NCI-H82 treated with DMSO at 0.1 percent for 48 hours (cell line): ENCODE data around the gene ACVR2B.
A peak's percentile ranks its signal among the peaks of the same experiment; 100 is the strongest.

Experiments used
- DNase-seq: peaks from one replicate; lab custom pipeline; 2025; ENCODE audit not compliant: unreplicated experiment; lab: John Stamatoyannopoulos, UW

The ACVR2B gene

DNA sequence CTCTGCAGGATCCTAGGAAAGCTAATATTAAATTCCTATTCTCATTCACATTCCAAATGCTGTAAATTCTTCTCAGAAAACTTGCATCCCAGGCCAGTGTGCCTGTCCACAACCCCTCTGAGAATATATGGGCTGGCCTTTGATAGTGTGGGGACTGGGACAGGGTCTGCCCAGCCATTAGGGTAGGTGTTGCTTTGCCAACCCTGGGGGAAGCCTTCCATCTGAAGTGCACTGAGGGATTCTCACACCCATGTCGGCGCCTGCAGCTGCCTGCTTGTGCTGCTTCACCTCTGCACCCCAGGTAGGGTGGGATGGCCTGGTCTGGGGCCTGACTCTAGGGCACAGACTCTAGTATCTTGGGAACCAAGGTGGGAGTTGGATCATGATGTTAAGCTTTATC is 27.2 kb downstream of the ACVR2B start:
- no peak for DNase-seq

DNA sequence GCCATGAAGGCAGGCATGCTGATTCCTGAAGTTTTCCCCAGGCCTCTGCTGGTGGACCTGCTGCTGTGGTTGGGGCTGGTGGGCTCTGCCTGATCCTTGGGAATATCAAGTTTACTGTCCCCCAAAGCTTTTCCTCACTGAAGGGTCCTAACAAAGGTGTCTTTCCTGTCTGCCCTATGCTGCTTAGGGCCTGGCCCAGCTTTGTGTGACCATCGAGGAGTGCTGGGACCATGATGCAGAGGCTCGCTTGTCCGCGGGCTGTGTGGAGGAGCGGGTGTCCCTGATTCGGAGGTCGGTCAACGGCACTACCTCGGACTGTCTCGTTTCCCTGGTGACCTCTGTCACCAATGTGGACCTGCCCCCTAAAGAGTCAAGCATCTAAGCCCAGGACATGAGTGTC is 29.3 kb downstream of the ACVR2B start:
- DNase-seq, result no peak

DNA sequence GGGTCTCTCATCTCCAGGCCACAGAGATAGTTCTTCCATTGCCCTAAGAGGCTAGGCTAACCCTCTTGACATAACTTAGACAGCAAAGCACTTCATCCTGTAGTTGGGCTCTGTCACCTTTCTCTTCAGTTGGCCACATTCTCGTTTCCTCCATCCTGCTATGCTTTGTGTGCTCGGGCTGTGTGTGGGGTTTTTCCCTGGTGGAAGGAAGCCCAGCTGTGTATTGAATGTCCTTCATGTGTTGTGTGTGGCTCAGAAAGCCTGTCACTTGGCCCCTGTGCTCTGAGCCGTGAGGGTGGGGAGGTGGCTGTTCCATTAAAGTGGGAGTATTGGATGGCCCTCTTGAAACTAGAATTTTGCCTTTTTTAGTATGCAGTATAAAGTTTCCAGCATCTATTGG is 33.6 kb downstream of the ACVR2B start:
- no peak for DNase-seq

DNA sequence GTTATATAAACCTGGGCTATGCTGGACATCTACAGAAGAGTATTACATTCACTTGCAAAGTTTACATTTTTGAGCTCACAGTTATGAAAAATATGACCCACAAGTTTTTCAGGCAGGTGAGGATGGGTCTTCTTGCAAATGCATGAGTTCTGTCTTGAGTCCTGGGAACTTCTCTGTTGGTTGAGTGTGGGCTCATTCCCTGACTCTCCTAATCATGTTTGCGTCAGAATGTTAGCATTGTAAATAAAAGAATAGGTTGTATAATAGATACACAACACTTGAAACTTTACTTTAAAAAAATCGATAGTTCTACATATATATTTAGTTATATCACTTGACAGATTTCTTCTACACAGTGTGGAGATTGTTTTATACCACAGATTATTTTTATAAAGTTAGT is 35.3 kb downstream of the ACVR2B start:
- DNase-seq, result no peak

DNA sequence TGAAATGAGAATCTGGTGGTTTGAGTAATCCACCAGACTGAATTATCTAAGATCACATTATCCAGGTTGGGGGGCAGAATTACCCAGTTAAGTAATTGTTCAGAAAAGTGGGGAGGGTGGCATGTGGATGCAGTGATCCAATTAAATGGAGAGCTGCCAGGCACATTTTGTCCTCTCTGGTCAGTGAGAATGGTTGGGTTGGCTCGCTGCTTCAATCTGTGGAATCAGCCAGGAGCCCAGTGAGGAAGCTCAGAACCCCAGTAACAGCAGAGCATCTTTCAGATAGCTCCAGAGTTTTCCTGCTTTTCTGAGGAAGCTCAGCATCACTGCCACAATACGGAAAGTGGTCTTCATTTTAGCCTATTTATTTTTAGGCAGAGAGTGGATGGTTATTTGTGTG is 36.1 kb downstream of the ACVR2B start:
- no peak for DNase-seq

DNA sequence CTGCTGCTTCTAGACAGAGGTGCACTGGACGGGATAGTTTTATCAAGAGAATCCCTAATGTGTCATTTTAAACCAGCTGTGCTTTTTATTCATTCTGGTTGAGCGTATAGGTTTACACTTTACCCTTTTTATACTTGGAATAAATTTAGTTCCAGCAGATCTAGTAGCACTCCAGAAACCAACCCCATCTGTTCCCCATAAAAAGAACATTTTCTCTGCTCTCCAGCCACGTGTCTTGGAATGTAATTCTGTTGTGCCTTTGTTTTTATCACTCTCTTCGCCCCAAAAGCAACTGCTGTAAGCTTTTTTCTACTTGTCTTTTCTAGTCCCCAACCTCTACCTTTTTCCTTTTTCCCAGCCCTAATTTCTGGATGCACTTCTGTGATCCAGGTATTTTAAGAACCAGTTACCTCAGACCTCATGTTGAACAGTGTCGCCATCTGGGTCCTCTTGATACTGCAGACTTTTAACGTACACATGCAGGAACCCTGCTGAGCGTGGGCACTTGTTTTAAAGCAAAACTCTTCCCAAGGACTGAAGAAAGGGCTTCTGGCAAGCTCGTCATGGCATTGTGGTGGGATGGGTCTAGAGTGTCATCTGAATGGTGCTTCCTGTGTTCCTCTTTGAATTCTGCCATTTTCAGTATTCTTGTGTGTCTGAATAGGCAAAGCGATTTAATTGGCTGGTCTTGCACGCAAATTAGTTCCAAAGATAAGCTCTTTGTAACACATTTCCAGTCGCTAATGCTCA is 36.8 kb downstream of the ACVR2B start:
- DNase-seq, result no peak

DNA sequence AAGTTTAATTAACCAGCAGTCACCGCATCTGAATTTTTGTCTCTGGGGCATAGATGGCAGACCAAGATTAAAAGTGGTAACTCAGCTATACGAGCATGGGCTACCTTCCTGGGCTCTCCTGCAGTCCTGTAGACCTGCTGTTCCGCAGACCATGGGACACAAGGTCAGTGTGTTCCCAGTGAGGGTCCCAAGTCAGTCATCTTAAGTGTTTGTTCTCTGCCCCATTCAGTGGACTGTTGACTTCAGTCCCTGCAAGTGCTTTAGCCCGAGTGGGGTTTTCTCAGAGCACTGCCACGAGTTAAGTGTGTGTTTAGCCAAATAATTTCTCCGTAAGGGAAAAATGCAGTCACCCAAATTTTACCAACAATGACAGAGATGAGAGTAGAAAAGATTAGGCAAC is 37.5 kb downstream of the ACVR2B start:
- DNase-seq, result no peak

DNA sequence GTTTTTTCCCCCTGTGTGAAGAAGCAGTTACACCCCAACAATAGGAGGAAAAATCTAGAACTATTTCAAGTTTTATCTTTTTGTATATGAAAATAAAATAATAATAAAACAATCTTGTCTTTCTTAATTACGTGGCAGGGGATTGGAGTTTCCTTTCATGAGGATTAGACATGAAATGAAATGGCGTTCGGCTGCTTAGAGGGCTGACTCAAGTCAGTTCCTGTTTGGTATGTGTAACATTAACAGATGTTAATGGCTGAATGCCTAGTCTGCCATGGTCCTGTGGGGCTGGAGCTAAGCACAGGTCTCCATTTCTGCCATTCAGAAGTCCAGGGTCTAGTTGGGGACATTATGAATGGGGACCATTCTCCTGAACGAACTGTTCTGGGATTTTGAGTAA is 39.3 kb downstream of the ACVR2B start:
- DNase-seq, result no peak

DNA sequence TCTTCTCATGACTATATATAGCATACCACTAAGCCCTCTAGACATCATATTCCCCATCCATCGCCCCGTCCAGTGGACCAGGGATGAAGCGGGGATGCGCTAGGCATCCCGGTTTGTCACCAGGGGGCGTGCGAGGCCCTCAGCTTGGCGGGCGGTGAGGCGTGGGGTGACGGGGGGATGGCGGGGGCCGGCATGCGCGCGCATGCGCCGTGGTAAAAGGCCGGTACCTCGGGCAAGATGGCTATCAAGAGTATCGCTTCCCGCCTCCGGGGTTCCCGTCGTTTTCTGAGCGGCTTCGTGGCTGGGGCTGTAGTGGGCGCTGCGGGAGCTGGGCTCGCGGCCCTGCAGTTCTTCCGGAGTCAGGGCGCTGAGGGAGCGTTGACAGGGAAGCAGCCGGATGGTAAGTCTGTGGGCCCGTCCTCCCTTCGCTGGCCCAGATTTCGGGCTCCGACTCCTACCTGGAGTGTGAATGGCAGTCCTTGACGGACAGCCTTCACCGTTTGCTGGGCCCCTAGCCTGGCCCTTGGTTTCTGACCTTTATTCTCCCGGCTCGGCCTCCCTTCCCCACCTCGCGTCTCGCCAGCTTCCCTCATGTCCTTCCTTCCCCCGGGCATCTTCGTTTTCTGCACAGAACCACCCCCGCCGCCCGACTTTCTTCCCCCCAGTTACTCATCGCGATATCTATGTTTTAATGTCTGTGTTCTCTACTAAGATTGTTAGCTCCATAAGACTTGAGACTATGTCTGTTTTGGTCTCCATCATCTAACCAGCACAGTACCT is 42.6 kb downstream of the ACVR2B start, which contains the start of gene EXOG:
TSS of gene EXOG (plus strand) at position 210 of the 780 bp plus-strand sequence. CDS start at position 238, 28 bp downstream.
- peak; percentile 63 for DNase-seq

DNA sequence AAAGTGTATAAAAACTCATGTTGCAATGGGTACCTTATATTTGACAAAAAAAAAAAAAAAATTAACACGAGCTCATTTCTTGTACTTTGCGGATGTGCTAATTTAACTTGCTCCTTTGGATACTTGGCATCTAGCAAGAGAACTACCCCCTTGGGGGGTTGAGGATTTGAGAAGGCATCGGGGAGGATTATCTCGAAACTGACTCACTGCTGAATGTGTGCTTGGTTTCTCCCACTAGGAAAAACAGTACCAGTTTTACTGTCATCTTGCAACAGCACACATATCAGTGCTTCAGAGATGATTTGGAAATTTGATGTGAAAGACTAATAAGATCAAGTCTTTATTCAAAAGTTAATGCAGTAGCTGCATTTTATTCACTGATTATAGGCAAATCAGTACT is 43.3 kb downstream of the ACVR2B start:
- DNase-seq, result peak; percentile 14

DNA sequence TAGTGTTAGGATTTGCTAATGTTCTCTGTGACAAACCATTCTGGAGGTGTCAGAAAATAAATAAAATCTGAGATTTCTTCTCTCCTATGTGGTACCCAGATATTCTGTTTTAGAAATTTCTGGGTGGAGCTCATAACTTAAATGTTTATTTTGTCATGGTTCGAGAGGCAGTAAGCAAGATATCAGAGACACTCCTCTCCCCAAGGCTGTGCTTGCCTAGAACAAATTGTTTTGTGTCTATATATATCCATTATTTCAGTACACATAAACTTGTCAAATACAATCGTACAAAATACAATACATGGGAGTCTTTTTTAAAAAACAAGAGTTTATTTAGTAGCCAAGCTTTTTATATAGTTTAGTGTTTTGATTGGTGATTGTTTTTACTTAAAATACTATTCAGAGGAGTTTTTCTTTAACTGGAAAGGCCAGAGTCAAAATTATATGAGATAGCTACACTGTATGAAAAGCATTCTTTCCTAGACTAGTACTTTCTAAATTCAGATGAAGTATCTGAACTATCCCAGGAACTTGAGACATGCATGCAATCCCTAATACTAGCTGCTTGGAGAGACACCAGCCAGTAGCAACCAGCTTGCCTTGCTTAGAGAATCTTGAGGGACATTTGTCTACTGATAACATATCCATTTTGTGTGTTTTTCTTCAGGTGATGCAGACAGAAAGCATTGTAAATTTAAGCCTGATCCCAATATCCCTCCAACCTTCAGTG is 47.2 kb downstream of the ACVR2B start:
- DNase-seq, result no peak

DNA sequence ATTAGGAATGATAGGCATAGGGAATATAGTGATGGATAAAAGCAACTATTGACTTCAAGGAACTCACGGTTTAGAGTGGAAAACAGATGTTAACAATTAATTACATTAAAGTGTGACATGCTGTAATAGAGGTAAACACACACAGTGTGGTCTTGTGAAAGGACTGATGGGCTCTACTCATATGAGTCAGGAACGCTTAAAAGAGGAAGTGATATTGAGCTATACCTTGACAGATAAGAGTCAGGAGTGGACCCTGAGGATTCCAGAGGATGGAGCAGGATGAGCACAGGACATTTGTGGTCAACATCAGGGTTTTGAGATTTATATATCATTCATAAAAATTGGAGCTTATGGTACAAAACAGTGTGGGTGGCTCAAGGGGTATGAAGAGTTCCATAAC is 53.4 kb downstream of the ACVR2B start:
- no peak for DNase-seq

DNA sequence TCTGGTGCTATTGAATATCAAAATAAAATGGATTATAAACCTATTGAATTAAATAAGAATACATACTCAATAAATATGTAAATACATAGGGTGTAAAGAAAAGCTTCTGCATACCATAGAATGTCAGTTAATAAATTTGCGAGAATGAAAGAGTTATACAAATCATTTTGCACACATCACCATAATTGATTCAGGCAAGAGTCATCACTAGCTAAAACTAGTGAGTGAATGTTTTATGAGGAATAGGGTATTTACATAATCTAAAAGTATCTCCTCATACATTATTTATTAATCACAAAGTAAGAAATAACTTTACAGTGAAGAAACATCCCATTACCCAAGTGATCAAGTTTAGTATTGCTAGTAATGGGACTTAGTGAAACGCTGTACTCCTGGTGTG is 56.0 kb downstream of the ACVR2B start:
- DNase-seq, result no peak

DNA sequence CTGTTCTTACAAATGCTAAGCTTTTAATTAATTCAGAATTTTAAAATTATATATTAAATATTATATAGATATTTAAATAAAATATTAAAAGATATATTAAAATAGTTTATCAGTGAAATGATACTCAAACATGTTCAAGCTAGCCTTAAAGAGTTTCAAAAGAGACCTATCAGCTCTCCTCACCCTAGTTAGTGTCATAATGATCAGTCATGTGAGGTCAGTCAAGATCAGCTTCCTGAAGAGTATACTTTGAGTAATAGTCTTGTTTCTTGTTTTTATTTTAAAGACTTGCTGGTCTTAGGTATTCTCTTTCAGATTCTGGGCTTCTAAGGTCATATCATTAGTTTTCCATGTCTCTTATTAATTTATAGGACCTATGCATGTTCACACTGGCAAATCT is 56.9 kb downstream of the ACVR2B start:
- no peak for DNase-seq

DNA sequence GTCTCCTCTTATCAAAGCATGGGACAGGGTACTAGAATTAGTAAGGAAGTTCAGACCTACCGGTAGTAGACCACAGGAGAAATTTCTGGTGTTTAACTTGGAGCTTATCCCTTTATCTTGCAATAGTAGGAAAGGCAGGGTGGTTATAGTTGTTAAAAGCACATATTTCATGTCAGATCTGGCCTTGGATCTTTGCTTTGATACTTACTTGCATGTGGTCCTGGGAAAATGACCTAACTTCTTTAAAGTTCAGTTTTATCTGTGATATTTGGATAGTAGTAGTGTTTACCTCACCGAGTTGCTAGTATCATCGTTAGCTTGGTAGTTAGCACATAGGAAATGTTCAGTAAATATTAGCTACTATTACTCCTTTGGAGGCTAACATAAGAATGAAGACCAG is 57.9 kb downstream of the ACVR2B start:
- DNase-seq, result no peak

DNA sequence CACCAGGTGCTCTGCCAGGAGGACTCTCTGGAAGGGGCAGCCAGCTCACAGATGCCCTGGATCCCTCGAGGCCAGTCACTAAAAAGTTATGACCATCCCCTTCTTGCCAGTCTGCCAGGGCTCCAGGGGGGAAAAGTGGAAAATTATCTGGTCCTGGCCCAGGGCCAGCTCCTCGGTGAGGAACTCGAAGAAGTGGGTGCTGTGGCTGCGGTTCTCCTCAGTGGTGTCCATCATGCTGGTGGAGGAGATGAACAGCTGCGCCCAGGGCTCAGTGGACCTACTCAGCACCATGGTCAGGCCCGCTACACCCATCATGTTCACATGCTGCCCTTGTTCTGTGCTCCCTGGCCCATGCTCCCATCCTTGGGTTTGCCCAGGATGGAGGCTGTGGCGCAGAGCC is 61.7 kb downstream of the ACVR2B start:
- no peak for DNase-seq

DNA sequence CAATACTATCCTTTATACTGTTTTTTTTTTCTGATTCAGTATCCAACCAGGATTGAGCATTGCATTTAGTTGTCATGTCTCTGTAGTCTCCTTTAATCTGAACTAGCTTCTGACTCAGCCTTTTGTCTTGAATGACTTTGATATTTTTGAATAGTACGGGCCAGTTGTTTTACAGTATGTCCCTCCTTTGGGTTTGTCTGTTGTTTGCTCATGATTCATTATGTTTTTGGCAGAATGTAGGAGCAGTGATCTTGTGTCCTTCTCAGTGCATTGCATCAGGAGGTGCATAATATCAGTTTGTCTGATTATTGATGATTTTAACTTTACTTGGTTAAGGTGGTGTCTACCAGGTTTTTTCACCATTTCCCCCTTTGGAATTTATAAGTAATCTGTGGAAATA is 63.0 kb downstream of the ACVR2B start:
- DNase-seq, result no peak

DNA sequence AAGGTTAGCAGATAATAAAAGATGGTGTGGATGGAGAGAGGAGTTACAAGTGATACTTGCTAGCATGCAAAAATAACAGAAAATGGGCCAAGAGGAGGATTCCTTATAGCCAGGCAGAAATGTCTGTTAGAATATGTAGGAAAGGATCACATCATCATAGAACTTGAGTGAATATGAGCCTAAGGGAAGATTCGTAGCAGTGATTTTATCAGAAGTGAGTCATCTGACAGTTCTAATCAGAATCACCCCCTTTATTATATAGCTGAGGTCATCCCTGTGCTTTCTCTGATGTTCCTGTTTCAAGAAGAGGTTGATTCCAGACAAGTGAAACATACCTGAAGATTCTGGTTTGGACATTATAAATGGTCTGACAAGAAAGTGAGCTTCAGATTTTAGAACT is 65.3 kb downstream of the ACVR2B start:
- no peak for DNase-seq

DNA sequence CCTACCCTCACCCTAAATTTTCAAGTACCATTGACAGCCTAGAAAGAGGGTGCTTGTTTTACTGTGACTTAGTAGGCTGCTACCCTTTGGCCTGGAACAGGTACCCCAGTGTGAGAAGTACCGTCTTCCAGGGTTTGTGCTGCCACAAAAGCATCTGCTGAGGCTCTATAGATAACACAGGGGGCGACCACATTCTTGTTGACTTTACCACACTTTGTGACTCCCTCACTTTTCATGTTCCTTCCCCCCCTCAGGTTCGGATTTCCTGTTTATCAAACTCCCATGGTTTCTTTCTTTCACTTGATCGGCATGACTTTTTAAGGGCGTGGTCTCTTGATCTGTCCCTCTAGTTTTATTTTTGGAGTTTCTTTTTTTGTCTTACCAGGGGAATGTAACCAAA is 66.0 kb downstream of the ACVR2B start:
- DNase-seq, result no peak

DNA sequence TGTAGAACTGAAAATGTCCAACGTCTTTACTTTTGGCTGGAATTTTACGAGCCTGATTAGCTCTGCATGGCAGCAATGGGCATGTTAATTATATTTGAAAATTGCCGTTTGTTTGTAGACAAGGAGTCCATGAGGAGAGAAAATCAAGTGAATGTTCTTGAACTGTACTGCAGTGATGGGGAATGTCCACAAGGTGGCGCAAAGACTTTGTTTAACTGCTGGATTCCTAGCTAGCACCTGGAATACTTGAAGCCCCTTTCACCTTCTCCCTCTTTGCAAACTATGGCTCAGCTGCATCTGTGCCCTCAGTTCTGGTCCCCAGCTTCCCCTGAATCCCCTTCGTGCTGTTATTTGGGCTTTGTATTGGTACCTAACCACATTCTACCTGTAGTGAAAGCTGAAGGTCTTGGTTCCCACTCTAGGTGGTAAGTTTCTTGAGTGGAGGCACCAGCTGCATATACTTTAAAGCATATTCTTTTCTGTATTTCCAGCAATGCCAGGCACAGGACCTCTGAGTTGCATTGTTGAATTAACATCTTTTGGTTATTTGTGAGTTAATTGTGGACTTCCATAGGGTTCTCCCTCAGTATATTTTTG is 67.8 kb downstream of the ACVR2B start:
- peak; percentile 39 for DNase-seq

DNA sequence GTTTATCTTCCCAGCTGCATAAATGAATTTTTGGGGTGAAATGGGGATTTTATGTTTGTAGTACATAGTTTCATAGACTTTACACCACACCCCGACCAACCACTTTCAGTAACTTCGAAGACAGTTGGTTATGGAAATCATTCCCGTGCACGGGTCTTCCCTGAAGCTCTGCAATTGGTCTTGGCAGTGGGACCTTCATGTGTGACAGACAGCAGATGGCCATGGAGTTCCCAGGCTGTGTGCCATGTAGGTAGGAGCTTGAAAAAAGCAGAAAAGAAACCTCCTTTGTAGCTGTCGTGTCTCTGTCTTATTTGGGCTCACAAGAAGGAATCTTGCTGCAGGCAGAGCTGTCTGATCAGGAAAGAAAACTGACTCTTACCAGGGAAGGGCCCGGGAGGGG is 68.3 kb downstream of the ACVR2B start:
- no peak for DNase-seq
